Articular chondrocyte of knee joint (primary cell): ENCODE measurements around the gene VEZF1. TPM values are rescaled to one million over a fixed set of nuclear protein-coding genes. Genes with fewer than 3 reads are reported as not detected.

Experiments used
- small RNA-seq: library from RNA; depleted of rRNA; stranded (forward); fragments of <200 nt; gene quantifications from one replicate; pipeline ENCODE3, GENCODE V24; 2012
- total RNA-seq: library from RNA; depleted of rRNA; stranded (reverse); fragments of >200 nt; gene quantifications from 2 replicates; pipeline ENCODE4 v1.2.3, GENCODE V29; 2012

Gene VEZF1, protein sequence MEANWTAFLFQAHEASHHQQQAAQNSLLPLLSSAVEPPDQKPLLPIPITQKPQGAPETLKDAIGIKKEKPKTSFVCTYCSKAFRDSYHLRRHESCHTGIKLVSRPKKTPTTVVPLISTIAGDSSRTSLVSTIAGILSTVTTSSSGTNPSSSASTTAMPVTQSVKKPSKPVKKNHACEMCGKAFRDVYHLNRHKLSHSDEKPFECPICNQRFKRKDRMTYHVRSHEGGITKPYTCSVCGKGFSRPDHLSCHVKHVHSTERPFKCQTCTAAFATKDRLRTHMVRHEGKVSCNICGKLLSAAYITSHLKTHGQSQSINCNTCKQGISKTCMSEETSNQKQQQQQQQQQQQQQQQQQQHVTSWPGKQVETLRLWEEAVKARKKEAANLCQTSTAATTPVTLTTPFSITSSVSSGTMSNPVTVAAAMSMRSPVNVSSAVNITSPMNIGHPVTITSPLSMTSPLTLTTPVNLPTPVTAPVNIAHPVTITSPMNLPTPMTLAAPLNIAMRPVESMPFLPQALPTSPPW
- 74.5 and 78.3 TPM in 2 replicates for total RNA-seq

DNA sequence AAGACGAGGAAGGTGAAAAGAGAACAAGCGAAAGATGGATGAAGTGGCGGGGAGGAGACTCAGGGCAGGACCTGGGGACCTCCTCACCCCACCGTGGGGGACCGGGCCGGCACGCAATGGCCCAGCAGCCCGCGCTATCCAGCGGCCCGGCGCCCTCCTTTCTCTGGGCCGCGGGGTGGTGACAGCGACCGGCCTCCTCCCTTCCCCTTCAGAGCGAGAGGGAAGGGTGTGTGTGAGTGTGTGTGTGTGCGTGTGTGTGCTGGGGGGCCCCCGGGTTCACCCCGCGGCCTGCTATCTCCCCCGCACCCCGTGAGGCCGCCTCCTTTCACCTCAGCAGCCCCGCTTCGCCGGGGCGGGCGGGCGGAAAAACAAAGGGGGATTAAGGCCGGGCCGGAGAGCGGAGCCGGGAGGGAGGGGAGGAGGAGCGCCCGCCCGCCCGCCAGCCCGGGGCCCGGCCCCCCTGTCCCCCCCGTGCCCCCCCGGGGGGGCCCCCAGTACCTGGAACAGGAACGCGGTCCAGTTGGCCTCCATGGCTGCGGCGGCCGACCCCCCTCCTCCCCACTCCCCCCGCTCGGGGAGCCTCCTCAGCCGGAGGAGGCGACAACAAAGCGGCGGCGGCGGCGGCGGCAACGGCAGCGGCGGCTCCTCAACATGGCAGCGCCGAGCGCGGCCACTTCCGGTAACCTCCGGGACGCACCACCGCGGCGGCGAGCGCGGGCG lies at the start of gene VEZF1:
TSS of gene VEZF1 (minus strand) at position 674 of the 720 bp plus-strand sequence. CDS start at position 531, 143 bp downstream.

DNA sequence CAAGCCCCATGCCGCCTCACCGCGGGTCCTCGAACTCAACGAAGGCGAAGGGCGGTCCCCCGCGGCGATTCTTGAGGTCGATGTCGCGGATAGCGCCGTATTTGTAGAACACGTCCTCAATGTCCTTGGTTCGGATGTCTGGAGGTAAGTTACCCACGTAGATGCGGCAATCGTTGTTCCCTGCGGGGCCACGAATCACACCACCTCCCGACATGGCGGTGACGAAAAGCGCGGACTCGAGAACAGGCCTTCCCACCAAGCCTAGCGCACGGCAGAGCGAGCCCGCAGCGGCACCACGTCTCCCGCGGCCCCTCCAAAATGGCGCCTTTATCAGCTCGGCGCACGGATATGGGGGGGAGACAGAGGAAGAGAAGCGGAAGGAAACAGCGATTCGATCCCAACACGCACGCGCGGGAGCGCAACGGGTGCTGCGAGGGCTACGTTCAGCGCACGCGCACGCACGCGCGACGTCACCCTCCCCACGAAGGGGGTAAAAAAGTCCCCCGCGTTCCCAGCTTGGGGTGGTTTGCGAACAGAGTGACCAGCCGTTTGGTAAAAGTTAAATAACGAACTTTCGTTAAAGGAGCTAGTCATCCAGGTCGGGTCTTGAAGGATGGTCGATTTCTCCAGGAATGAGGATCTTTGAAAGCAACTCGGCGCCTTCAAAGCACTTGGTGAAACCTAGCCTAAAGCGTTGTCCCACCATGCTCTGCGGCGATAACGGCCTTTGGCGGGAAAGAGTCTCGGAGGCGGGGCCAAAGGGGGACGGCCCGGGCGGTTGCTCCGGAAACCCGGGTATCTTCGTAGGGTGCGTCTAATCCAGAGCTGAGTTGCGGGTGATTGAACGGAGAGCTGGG lies 19.1 kb upstream of the VEZF1 start, which contains the start of gene SRSF1:
TSS of gene SRSF1 (minus strand) at position 323 of the 857 bp plus-strand sequence. CDS start at position 214, 109 bp downstream.

DNA sequence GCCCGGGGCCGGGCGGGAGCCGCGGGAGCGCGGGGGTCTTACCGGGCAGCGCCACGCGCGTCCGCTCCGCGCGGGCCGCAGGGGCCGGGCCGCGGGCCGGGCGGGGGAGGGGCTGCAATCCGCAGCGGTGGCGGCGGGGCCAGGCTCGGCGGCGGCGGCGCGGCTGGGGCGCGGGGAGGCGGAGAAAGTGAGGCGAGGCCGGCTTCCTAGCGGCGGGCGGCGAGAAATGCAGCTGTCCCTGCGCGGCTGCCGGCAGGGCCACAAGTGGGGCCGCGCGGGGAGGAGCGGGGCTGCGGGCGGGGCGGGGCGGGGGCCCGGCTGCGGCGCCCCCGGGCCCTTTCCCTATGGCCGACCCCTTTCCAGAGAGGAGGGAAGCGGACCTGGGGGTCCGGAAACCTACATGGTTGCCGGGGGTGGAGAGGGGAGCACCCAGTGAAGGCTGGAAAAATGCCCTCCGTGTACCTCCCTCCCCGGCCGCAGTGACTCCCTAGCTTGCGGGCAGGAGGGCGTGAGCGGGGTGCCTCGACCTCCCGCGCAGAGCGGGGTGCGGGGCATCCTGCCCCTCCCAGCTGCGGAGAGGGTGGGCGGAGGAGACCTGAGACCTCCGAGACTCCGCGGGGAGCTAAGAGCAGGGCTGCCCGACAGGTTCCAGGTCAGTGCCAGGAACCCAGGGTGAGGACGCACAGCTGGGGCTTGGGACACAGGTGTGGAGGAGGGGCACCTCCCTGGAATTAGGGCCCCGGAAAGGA lies 32.7 kb downstream of the VEZF1 start, which contains the start of gene CUEDC1:
TSS of gene CUEDC1 (minus strand) at position 230 of the 749 bp plus-strand sequence. CDS start 69,848 bp downstream, outside the sequence.

Small RNAs within 50 kb of the gene (small RNA-seq; reads per million reads assigned to genes)
- not detected for gene AC015813.4

Other genes with a start within 250 kb of the VEZF1 start
- gene CCDC182, start 243.0 kb downstream of the VEZF1 start, total RNA-seq, result not detected in 2 replicates
- 16.3 and 26.4 TPM in 2 replicates for gene MRPS23, start 138.2 kb downstream of the VEZF1 start, total RNA-seq
- 25.9 and 31.0 TPM in 2 replicates for gene CUEDC1, start 32.8 kb downstream of the VEZF1 start, total RNA-seq
- gene SRSF1, start 19.0 kb upstream of the VEZF1 start, total RNA-seq, result 263 and 290 TPM in 2 replicates
- gene DYNLL2, start 95.2 kb upstream of the VEZF1 start, total RNA-seq, result 16.5 and 19.9 TPM in 2 replicates
- not detected in 2 replicates for gene OR4D1, start 160.1 kb upstream of the VEZF1 start, total RNA-seq
- gene OR4D2, start 178.7 kb upstream of the VEZF1 start, total RNA-seq, result not detected in 2 replicates
- gene EPX, start 204.5 kb upstream of the VEZF1 start, total RNA-seq, result not detected in 2 replicates
- 11.9 and 12.8 TPM in 2 replicates for gene MKS1, start 231.0 kb upstream of the VEZF1 start, total RNA-seq